ENCODE results near the gene C14orf132.

Gene C14orf132

GRCh38 chr14:96108061-96108795 lies 69.1 kb downstream of the C14orf132 start:
- no peaks in the 10 kb centered on the region for H3K36me3 ChIP-seq (ENCODE audit: insufficient read depth, insufficient read length, low read length)
- no peak for DNase-seq (ENCODE audit: low read depth, low spot score)
- peaks cover 12% of the 10 kb centered on the region for H3K9me3 ChIP-seq (ENCODE audit: insufficient read depth, low read length)
- H3K4me1 ChIP-seq (ENCODE audit: insufficient read depth, insufficient read length), result no peaks in the 10 kb centered on the region
- no peak overlapping the region for H3K4me3 ChIP-seq (ENCODE audit: insufficient read length, low read depth)
- TF ChIP-seq ZNF274 (IDR thresholded peaks at IDR 0.05; ENCODE audit: low read depth, low read length), result no peak
- no peak for TF ChIP-seq YY1 (IDR thresholded peaks at IDR 0.05; ENCODE audit: insufficient read depth, insufficient read length)
- no peak for TF ChIP-seq SUZ12 (IDR thresholded peaks at IDR 0.05; ENCODE audit: extremely low read depth, insufficient read depth, insufficient read length)
- H3K27me3 ChIP-seq (ENCODE audit: insufficient read depth, insufficient read length), result no peaks in the 10 kb centered on the region
- H3K9ac ChIP-seq (ENCODE audit: insufficient read length, low read depth), result no peak overlapping the region

- Histone ChIP-seq H3K9me3 (ENCODE audit: insufficient read depth, low read length) (peaks cover 19% of the 10 kb centered on the region), H3K27me3 (ENCODE audit: insufficient read depth, insufficient read length) (no peaks in the 10 kb centered on the region), H3K4me1 (ENCODE audit: insufficient read depth, insufficient read length) (no peaks in the 10 kb centered on the region), H3K4me3 (ENCODE audit: insufficient read length, low read depth) (no peak overlapping the region), H3K36me3 (ENCODE audit: insufficient read depth, insufficient read length, low read length) (no peaks in the 10 kb centered on the region), H3K9ac (ENCODE audit: insufficient read length, low read depth) (no peak overlapping the region)
- no peak for DNase-seq (ENCODE audit: low read depth, low spot score)
- no peak for TF ChIP-seq YY1 (IDR thresholded peaks at IDR 0.05; ENCODE audit: insufficient read depth, insufficient read length)
- no peak for TF ChIP-seq SUZ12 (IDR thresholded peaks at IDR 0.05; ENCODE audit: extremely low read depth, insufficient read depth, insufficient read length)
- TF ChIP-seq ZNF274 (IDR thresholded peaks at IDR 0.05; ENCODE audit: low read depth, low read length), result no peak
Measured at GRCh38 chr14:96108911-96109310, 69.7 kb downstream of the C14orf132 start.

- H3K4me1 ChIP-seq (ENCODE audit: insufficient read depth, insufficient read length), result no peaks in the 10 kb centered on the region
- peaks cover 27% of the 10 kb centered on the region for H3K9me3 ChIP-seq (ENCODE audit: insufficient read depth, low read length)
- H3K27me3 ChIP-seq (ENCODE audit: insufficient read depth, insufficient read length), result no peaks in the 10 kb centered on the region
- no peak overlapping the region for H3K4me3 ChIP-seq (ENCODE audit: insufficient read length, low read depth)
- H3K9ac ChIP-seq (ENCODE audit: insufficient read length, low read depth), result no peak overlapping the region
- H3K36me3 ChIP-seq (ENCODE audit: insufficient read depth, insufficient read length, low read length), result no peaks in the 10 kb centered on the region
- no peak for DNase-seq (ENCODE audit: low read depth, low spot score)
- TF ChIP-seq ZNF274 (IDR thresholded peaks at IDR 0.05; ENCODE audit: low read depth, low read length) (no peak), SUZ12 (IDR thresholded peaks at IDR 0.05; ENCODE audit: extremely low read depth, insufficient read depth, insufficient read length) (no peak), YY1 (IDR thresholded peaks at IDR 0.05; ENCODE audit: insufficient read depth, insufficient read length) (no peak)
Measured at GRCh38 chr14:96109596-96110355, 70.6 kb downstream of the C14orf132 start.

- TF ChIP-seq SUZ12 (IDR thresholded peaks at IDR 0.05; ENCODE audit: extremely low read depth, insufficient read depth, insufficient read length), result no peak
- no peaks in the 10 kb centered on the region for H3K27me3 ChIP-seq (ENCODE audit: insufficient read depth, insufficient read length)
- no peaks in the 10 kb centered on the region for H3K36me3 ChIP-seq (ENCODE audit: insufficient read depth, insufficient read length, low read length)
Measured at GRCh38 chr14:96112032-96112431, 72.9 kb downstream of the C14orf132 start.

GRCh38 chr14:96114002-96114401 lies 74.8 kb downstream of the C14orf132 start:
- H3K36me3 ChIP-seq (ENCODE audit: insufficient read depth, insufficient read length, low read length), result no peaks in the 10 kb centered on the region
- no peak for TF ChIP-seq YY1 (IDR thresholded peaks at IDR 0.05; ENCODE audit: insufficient read depth, insufficient read length)
- no peak for TF ChIP-seq ZNF274 (IDR thresholded peaks at IDR 0.05; ENCODE audit: low read depth, low read length)
- no peak for TF ChIP-seq SUZ12 (IDR thresholded peaks at IDR 0.05; ENCODE audit: extremely low read depth, insufficient read depth, insufficient read length)
- H3K4me1 ChIP-seq (ENCODE audit: insufficient read depth, insufficient read length), result no peaks in the 10 kb centered on the region
- DNase-seq (ENCODE audit: low read depth, low spot score), result no peak
- peaks cover 6% of the 10 kb centered on the region for H3K27me3 ChIP-seq (ENCODE audit: insufficient read depth, insufficient read length)
- H3K4me3 ChIP-seq (ENCODE audit: insufficient read length, low read depth), result no peak overlapping the region
- H3K9ac ChIP-seq (ENCODE audit: insufficient read length, low read depth), result no peak overlapping the region
- peaks cover 39% of the 10 kb centered on the region for H3K9me3 ChIP-seq (ENCODE audit: insufficient read depth, low read length)

More at GRCh38 chr14:96112032-96112431, 72.9 kb downstream of the C14orf132 start:
- H3K9ac ChIP-seq (ENCODE audit: insufficient read length, low read depth), result no peak overlapping the region
- H3K4me3 ChIP-seq (ENCODE audit: insufficient read length, low read depth), result no peak overlapping the region
- peaks cover 39% of the 10 kb centered on the region for H3K9me3 ChIP-seq (ENCODE audit: insufficient read depth, low read length)
- no peaks in the 10 kb centered on the region for H3K4me1 ChIP-seq (ENCODE audit: insufficient read depth, insufficient read length)
- DNase-seq (ENCODE audit: low read depth, low spot score), result no peak

- no peaks in the 10 kb centered on the region for H3K4me1 ChIP-seq (ENCODE audit: insufficient read depth, insufficient read length)
- DNase-seq (ENCODE audit: low read depth, low spot score), result no peak
- H3K27me3 ChIP-seq (ENCODE audit: insufficient read depth, insufficient read length), result peaks cover 24% of the 10 kb centered on the region
Measured at GRCh38 chr14:96117101-96117897, 78.1 kb downstream of the C14orf132 start.

More at GRCh38 chr14:96117101-96117897, 78.1 kb downstream of the C14orf132 start:
- no peak overlapping the region for H3K4me3 ChIP-seq (ENCODE audit: insufficient read length, low read depth)
- no peaks in the 10 kb centered on the region for H3K36me3 ChIP-seq (ENCODE audit: insufficient read depth, insufficient read length, low read length)
- H3K9ac ChIP-seq (ENCODE audit: insufficient read length, low read depth), result no peak overlapping the region
- TF ChIP-seq ZNF274 (IDR thresholded peaks at IDR 0.05; ENCODE audit: low read depth, low read length) (no peak), SUZ12 (IDR thresholded peaks at IDR 0.05; ENCODE audit: extremely low read depth, insufficient read depth, insufficient read length) (no peak), YY1 (IDR thresholded peaks at IDR 0.05; ENCODE audit: insufficient read depth, insufficient read length) (no peak)
- H3K9me3 ChIP-seq (ENCODE audit: insufficient read depth, low read length), result peaks cover 36% of the 10 kb centered on the region
